GM23338 (cell line): ENCODE measurements around the gene CRACR2A. TPM values are rescaled to one million over a fixed set of nuclear protein-coding genes. Genes with fewer than 3 reads are reported as not detected.

Experiments used
- ATAC-seq: fragments of 200-7000 bp; cut with Tn5 transposase; 3 replicates; pipeline ENCODE4 v1.9.1; 2020
- DNase-seq: peaks from one replicate; pipeline ENCODE4 v3.0.0-alpha.2; 2015; ENCODE audit warnings: low spot score
- H2AFZ ChIP-seq: fragments of 200-600 bp; sonication (generic); 2 replicates; pipeline ENCODE4 v1.8.0; 2016; ENCODE audit warnings: antibody characterized with exemption, mild to moderate bottlenecking, moderate library complexity
- H3F3A ChIP-seq: fragments of 200-600 bp; sonication (generic); replicated peaks from 2 replicates; pipeline ENCODE4 v1.8.0; 2017; ENCODE audit warnings: antibody characterized with exemption, mixed run types, low read depth
- H3K27ac ChIP-seq: fragments of 200-600 bp; sonication (generic); 2 replicates; pipeline ENCODE4 v1.6.1; 2016; ENCODE audit warnings: low read depth
- H3K27me3 ChIP-seq: fragments of 200-600 bp; sonication (generic); 2 replicates; pipeline ENCODE4 v1.8.0; 2016; ENCODE audit warnings: mild to moderate bottlenecking, mixed run types, moderate library complexity; ENCODE audit not compliant: insufficient read depth
- H3K36me3 ChIP-seq: fragments of 200-600 bp; sonication (generic); 2 replicates; pipeline ENCODE4 v1.8.0; 2016; ENCODE audit warnings: mild to moderate bottlenecking; ENCODE audit not compliant: insufficient read depth
- H3K4me1 ChIP-seq: fragments of 200-600 bp; sonication (generic); 2 replicates; pipeline ENCODE4 v1.8.0; 2016; ENCODE audit warnings: mild to moderate bottlenecking, moderate library complexity; ENCODE audit not compliant: insufficient read depth
- H3K4me2 ChIP-seq: fragments of 200-600 bp; sonication (generic); 2 replicates; pipeline ENCODE4 v1.7.1; 2017; ENCODE audit warnings: mixed run types
- H3K4me3 ChIP-seq: fragments of 200-600 bp; sonication (generic); 2 replicates; pipeline ENCODE4 v1.6.1; 2016; ENCODE audit warnings: mixed run types
- H3K79me2 ChIP-seq: fragments of 200-600 bp; sonication (generic); replicated peaks from 2 replicates; pipeline ENCODE4 v1.8.0; 2017; ENCODE audit warnings: mild to moderate bottlenecking; ENCODE audit not compliant: insufficient read depth
- H3K9me2 ChIP-seq: fragments of 200-600 bp; sonication (generic); 2 replicates; pipeline ENCODE4 v1.8.0; 2017; ENCODE audit not compliant: insufficient read depth
- H4K20me1 ChIP-seq: fragments of 200-600 bp; sonication (generic); replicated peaks from 2 replicates; pipeline ENCODE4 v1.8.0; 2017; ENCODE audit warnings: mild to moderate bottlenecking; ENCODE audit not compliant: insufficient read depth
- H3K27ac Mint-ChIP-seq: 2 replicates; pipeline ENCODE4 v1.8.0; 2020; ENCODE audit warnings: inconsistent platforms, mild to moderate bottlenecking, moderate library complexity, mixed read lengths
- H3K27me3 Mint-ChIP-seq: 3 replicates; pipeline ENCODE4 v1.8.0; 2022; ENCODE audit warnings: low read depth, mild to moderate bottlenecking, moderate library complexity, mixed read lengths, inconsistent platforms; ENCODE audit not compliant: insufficient read depth, poor library complexity
- H3K36me3 Mint-ChIP-seq: 3 replicates; pipeline ENCODE4 v1.8.0; 2021; ENCODE audit warnings: low read depth, mild to moderate bottlenecking, inconsistent platforms, moderate library complexity, mixed read lengths
- H3K4me1 Mint-ChIP-seq: 3 replicates; pipeline ENCODE4 v1.8.0; 2020; ENCODE audit warnings: mild to moderate bottlenecking, inconsistent platforms, mixed read lengths
- H3K4me3 Mint-ChIP-seq: 3 replicates; pipeline ENCODE4 v1.8.0; 2021; ENCODE audit warnings: moderate library complexity, mild to moderate bottlenecking, inconsistent platforms, mixed read lengths
- H3K9me3 Mint-ChIP-seq: 3 replicates; pipeline ENCODE4 v1.8.0; 2020; ENCODE audit warnings: moderate library complexity, mild to moderate bottlenecking, inconsistent platforms, mixed read lengths
- CREB1 ChIP-seq: fragments of 250-450 bp; sonication (Bioruptor Pico); IDR thresholded peaks from 2 replicates; pipeline ENCODE4 v1.5.0; 2020; ENCODE audit warnings: low read depth, mild to moderate bottlenecking, moderate library complexity
- ETS1 ChIP-seq: IDR thresholded peaks from 2 replicates; pipeline ENCODE4 v1.6.1; 2016; ENCODE audit warnings: antibody characterized with exemption
- EZH2 ChIP-seq: fragments of 200-600 bp; sonication (generic); IDR thresholded peaks from one replicate; pipeline ENCODE4 v1.8.0; 2017; ENCODE audit warnings: antibody characterized with exemption, mild to moderate bottlenecking, low read depth; ENCODE audit not compliant: unreplicated experiment
- EZH2phosphoT487 ChIP-seq: fragments of 200-600 bp; sonication (generic); IDR thresholded peaks from one replicate; pipeline ENCODE4 v1.8.1; 2018; ENCODE audit warnings: antibody characterized with exemption; ENCODE audit not compliant: unreplicated experiment
- JUNB ChIP-seq: IDR thresholded peaks from one replicate; pipeline ENCODE4 v1.6.1; 2016; ENCODE audit warnings: antibody characterized with exemption; ENCODE audit not compliant: unreplicated experiment
- NANOG ChIP-seq: IDR thresholded peaks from 2 replicates; pipeline ENCODE4 v1.6.1; 2016; ENCODE audit warnings: antibody characterized with exemption, borderline replicate concordance
- POLR2AphosphoS5 ChIP-seq: IDR thresholded peaks from 2 replicates; pipeline ENCODE4 v1.6.1; 2016; ENCODE audit warnings: antibody characterized with exemption, low read depth
- STAT1 ChIP-seq: IDR thresholded peaks from one replicate; pipeline ENCODE4 v1.6.1; 2016; ENCODE audit warnings: antibody characterized with exemption; ENCODE audit not compliant: unreplicated experiment
- ZNF114 ChIP-seq: fragments of 250-450 bp; sonication (Bioruptor Pico); IDR thresholded peaks from 2 replicates; pipeline ENCODE4 v1.5.0; 2020; ENCODE audit warnings: mild to moderate bottlenecking, moderate library complexity
- ZNF331 ChIP-seq: fragments of 250-450 bp; sonication (Bioruptor Pico); IDR thresholded peaks from 2 replicates; pipeline ENCODE4 v1.5.0; 2020; ENCODE audit warnings: low read depth, mild to moderate bottlenecking, moderate library complexity
- polyA plus RNA-seq: library from polyadenylated mRNA; unstranded; fragments of >200 nt; fragmentation: Nextera tagmentation; extraction: Ambion mirVana; gene quantifications from 2 replicates; pipeline ENCODE4 v1.2.1, GENCODE V29; 2016
- total RNA-seq: library from RNA; depleted of rRNA; stranded (reverse); fragments of >200 nt; shearing (Covaris generic); gene quantifications from 2 replicates; pipeline ENCODE4 v1.2.3, GENCODE V29; 2014
- TF ChIP-seq, protein P1 (sequence below): IDR thresholded peaks from one replicate; pipeline ENCODE4 v1.6.1; 2018; ENCODE audit warnings: antibody characterized with exemption; ENCODE audit not compliant: unreplicated experiment
- TF ChIP-seq, protein P2 (sequence below): fragments of 250-450 bp; sonication (Bioruptor Pico); IDR thresholded peaks from 2 replicates; pipeline ENCODE4 v1.5.0; 2020; ENCODE audit warnings: mild to moderate bottlenecking, moderate library complexity
- TF ChIP-seq, protein P3 (sequence below), 2 experiments: fragments of 200-600 bp in 1 of 2; sonication (generic) in 1 of 2; conservative IDR thresholded peaks; 2 replicates each; pipeline versions ENCODE4 v1.5.1 to v1.6.1; 2016 to 2017; ENCODE audit warnings: antibody characterized with exemption in 2 of 2, low read depth in 2 of 2, mild to moderate bottlenecking in 2 of 2, moderate library complexity in 1 of 2

CRACR2A gene
- total and polyA plus RNA-seq, 2 experiments from 2014 or later, result 1.5 to 3.0 TPM

DNA sequence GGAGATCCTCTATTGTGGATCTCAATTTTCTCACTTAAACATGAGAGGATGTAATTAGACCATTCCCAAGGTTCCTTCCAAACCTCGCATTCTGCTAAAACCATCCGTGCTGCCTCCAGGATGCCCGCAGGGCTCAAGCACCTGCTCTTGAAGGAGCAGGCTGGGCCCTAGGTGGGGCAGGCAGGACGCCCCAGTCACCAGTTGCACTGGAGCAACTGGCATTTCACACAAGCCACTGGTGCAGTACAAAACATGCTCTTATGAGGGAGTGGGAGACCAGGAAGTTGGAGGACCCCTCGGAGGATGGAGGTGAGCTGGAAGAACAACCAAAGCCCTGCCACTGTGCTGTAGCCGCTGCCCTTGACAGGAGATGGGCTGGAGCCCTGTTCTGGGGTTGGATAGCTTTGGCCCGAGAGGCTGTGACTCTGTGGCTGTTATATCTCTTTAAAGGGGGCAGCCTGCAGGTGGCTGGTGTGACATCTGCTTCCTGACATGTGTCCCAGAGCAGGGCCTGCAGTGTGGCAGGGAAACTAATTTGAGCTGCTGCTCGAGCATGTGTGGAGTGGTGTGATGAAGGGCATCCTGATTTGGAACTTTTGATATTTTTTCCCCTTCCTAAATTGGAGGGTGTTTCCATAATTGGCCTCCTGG is 122.2 kb downstream of the CRACR2A start:
- Histone ChIP-seq H3K4me1 (no peaks in the 10 kb centered on the region), H3F3A (no peaks in the 10 kb centered on the region), H3K9me2 (no peaks in the 10 kb centered on the region), H3K27me3 (no peaks in the 10 kb centered on the region), H3K4me2 (no peak overlapping the region), H3K4me3 (no peak overlapping the region), H3K27ac (no peak overlapping the region), H3K36me3 (no peaks in the 10 kb centered on the region), H4K20me1 (no peaks in the 10 kb centered on the region), H2AFZ (no peak overlapping the region), H3K79me2 (no peaks in the 10 kb centered on the region)
- no peaks in the 10 kb centered on the region for H3K36me3 Mint-ChIP-seq
- peaks cover 20% of the 10 kb centered on the region for H3K4me1 Mint-ChIP-seq
- no peak overlapping the region for H3K4me3 Mint-ChIP-seq
- no peak for DNase-seq
- H3K27me3 Mint-ChIP-seq, result peaks cover 7% of the 10 kb centered on the region
- TF ChIP-seq ZNF114 (CRISPR knock-in tag) (no peak), JUNB (no peak), POLR2AphosphoS5 (no peak), ETS1 (no peak), CREB1 (CRISPR knock-in tag) (no peak), STAT1 (no peak), EZH2phosphoT487 (no peak), ZNF331 (CRISPR knock-in tag) (no peak), EZH2 (no peak), NANOG (no peak)
- TF ChIP-seq, protein P1, sequence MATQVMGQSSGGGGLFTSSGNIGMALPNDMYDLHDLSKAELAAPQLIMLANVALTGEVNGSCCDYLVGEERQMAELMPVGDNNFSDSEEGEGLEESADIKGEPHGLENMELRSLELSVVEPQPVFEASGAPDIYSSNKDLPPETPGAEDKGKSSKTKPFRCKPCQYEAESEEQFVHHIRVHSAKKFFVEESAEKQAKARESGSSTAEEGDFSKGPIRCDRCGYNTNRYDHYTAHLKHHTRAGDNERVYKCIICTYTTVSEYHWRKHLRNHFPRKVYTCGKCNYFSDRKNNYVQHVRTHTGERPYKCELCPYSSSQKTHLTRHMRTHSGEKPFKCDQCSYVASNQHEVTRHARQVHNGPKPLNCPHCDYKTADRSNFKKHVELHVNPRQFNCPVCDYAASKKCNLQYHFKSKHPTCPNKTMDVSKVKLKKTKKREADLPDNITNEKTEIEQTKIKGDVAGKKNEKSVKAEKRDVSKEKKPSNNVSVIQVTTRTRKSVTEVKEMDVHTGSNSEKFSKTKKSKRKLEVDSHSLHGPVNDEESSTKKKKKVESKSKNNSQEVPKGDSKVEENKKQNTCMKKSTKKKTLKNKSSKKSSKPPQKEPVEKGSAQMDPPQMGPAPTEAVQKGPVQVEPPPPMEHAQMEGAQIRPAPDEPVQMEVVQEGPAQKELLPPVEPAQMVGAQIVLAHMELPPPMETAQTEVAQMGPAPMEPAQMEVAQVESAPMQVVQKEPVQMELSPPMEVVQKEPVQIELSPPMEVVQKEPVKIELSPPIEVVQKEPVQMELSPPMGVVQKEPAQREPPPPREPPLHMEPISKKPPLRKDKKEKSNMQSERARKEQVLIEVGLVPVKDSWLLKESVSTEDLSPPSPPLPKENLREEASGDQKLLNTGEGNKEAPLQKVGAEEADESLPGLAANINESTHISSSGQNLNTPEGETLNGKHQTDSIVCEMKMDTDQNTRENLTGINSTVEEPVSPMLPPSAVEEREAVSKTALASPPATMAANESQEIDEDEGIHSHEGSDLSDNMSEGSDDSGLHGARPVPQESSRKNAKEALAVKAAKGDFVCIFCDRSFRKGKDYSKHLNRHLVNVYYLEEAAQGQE, result no peak
- TF ChIP-seq, protein P2, sequence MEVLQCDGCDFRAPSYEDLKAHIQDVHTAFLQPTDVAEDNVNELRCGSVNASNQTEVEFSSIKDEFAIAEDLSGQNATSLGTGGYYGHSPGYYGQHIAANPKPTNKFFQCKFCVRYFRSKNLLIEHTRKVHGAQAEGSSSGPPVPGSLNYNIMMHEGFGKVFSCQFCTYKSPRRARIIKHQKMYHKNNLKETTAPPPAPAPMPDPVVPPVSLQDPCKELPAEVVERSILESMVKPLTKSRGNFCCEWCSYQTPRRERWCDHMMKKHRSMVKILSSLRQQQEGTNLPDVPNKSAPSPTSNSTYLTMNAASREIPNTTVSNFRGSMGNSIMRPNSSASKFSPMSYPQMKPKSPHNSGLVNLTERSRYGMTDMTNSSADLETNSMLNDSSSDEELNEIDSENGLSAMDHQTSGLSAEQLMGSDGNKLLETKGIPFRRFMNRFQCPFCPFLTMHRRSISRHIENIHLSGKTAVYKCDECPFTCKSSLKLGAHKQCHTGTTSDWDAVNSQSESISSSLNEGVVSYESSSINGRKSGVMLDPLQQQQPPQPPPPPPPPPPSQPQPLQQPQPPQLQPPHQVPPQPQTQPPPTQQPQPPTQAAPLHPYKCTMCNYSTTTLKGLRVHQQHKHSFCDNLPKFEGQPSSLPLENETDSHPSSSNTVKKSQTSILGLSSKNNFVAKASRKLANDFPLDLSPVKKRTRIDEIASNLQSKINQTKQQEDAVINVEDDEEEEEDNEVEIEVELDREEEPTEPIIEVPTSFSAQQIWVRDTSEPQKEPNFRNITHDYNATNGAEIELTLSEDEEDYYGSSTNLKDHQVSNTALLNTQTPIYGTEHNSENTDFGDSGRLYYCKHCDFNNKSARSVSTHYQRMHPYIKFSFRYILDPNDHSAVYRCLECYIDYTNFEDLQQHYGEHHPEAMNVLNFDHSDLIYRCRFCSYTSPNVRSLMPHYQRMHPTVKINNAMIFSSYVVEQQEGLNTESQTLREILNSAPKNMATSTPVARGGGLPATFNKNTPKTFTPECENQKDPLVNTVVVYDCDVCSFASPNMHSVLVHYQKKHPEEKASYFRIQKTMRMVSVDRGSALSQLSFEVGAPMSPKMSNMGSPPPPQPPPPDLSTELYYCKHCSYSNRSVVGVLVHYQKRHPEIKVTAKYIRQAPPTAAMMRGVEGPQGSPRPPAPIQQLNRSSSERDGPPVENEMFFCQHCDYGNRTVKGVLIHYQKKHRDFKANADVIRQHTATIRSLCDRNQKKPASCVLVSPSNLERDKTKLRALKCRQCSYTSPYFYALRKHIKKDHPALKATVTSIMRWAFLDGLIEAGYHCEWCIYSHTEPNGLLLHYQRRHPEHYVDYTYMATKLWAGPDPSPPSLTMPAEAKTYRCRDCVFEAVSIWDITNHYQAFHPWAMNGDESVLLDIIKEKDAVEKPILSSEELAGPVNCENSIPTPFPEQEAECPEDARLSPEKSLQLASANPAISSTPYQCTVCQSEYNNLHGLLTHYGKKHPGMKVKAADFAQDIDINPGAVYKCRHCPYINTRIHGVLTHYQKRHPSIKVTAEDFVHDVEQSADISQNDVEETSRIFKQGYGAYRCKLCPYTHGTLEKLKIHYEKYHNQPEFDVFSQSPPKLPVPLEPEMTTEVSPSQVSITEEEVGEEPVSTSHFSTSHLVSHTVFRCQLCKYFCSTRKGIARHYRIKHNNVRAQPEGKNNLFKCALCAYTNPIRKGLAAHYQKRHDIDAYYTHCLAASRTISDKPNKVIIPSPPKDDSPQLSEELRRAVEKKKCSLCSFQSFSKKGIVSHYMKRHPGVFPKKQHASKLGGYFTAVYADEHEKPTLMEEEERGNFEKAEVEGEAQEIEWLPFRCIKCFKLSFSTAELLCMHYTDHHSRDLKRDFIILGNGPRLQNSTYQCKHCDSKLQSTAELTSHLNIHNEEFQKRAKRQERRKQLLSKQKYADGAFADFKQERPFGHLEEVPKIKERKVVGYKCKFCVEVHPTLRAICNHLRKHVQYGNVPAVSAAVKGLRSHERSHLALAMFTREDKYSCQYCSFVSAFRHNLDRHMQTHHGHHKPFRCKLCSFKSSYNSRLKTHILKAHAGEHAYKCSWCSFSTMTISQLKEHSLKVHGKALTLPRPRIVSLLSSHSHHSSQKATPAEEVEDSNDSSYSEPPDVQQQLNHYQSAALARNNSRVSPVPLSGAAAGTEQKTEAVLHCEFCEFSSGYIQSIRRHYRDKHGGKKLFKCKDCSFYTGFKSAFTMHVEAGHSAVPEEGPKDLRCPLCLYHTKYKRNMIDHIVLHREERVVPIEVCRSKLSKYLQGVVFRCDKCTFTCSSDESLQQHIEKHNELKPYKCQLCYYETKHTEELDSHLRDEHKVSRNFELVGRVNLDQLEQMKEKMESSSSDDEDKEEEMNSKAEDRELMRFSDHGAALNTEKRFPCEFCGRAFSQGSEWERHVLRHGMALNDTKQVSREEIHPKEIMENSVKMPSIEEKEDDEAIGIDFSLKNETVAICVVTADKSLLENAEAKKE (CRISPR knock-in tag), result no peak
- TF ChIP-seq, protein P3, sequence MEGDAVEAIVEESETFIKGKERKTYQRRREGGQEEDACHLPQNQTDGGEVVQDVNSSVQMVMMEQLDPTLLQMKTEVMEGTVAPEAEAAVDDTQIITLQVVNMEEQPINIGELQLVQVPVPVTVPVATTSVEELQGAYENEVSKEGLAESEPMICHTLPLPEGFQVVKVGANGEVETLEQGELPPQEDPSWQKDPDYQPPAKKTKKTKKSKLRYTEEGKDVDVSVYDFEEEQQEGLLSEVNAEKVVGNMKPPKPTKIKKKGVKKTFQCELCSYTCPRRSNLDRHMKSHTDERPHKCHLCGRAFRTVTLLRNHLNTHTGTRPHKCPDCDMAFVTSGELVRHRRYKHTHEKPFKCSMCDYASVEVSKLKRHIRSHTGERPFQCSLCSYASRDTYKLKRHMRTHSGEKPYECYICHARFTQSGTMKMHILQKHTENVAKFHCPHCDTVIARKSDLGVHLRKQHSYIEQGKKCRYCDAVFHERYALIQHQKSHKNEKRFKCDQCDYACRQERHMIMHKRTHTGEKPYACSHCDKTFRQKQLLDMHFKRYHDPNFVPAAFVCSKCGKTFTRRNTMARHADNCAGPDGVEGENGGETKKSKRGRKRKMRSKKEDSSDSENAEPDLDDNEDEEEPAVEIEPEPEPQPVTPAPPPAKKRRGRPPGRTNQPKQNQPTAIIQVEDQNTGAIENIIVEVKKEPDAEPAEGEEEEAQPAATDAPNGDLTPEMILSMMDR (conservative IDR thresholded peaks at IDR 0.05; ENCODE audit: low read depth in 2 of 2), result no peak
- H3K27ac Mint-ChIP-seq, result no peak overlapping the region
- H3K9me3 Mint-ChIP-seq, result no peaks in the 10 kb centered on the region
- ATAC-seq, result no peak
